KG1 (cell line): ENCODE results near the gene DOCK7.
A peak's percentile ranks its signal among the peaks of the same experiment; 100 is the strongest.
"Not testable (repeated sequence)": the region's sequence is repeated elsewhere in the genome, so short reads cannot be mapped to it uniquely, and the experiment has no call there.

Experiments used
- DNase-seq: peaks from one replicate; lab custom pipeline; 2025; lab: John Stamatoyannopoulos, UW

DOCK7 gene, protein sequence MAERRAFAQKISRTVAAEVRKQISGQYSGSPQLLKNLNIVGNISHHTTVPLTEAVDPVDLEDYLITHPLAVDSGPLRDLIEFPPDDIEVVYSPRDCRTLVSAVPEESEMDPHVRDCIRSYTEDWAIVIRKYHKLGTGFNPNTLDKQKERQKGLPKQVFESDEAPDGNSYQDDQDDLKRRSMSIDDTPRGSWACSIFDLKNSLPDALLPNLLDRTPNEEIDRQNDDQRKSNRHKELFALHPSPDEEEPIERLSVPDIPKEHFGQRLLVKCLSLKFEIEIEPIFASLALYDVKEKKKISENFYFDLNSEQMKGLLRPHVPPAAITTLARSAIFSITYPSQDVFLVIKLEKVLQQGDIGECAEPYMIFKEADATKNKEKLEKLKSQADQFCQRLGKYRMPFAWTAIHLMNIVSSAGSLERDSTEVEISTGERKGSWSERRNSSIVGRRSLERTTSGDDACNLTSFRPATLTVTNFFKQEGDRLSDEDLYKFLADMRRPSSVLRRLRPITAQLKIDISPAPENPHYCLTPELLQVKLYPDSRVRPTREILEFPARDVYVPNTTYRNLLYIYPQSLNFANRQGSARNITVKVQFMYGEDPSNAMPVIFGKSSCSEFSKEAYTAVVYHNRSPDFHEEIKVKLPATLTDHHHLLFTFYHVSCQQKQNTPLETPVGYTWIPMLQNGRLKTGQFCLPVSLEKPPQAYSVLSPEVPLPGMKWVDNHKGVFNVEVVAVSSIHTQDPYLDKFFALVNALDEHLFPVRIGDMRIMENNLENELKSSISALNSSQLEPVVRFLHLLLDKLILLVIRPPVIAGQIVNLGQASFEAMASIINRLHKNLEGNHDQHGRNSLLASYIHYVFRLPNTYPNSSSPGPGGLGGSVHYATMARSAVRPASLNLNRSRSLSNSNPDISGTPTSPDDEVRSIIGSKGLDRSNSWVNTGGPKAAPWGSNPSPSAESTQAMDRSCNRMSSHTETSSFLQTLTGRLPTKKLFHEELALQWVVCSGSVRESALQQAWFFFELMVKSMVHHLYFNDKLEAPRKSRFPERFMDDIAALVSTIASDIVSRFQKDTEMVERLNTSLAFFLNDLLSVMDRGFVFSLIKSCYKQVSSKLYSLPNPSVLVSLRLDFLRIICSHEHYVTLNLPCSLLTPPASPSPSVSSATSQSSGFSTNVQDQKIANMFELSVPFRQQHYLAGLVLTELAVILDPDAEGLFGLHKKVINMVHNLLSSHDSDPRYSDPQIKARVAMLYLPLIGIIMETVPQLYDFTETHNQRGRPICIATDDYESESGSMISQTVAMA (N-terminal part only)

DNA sequence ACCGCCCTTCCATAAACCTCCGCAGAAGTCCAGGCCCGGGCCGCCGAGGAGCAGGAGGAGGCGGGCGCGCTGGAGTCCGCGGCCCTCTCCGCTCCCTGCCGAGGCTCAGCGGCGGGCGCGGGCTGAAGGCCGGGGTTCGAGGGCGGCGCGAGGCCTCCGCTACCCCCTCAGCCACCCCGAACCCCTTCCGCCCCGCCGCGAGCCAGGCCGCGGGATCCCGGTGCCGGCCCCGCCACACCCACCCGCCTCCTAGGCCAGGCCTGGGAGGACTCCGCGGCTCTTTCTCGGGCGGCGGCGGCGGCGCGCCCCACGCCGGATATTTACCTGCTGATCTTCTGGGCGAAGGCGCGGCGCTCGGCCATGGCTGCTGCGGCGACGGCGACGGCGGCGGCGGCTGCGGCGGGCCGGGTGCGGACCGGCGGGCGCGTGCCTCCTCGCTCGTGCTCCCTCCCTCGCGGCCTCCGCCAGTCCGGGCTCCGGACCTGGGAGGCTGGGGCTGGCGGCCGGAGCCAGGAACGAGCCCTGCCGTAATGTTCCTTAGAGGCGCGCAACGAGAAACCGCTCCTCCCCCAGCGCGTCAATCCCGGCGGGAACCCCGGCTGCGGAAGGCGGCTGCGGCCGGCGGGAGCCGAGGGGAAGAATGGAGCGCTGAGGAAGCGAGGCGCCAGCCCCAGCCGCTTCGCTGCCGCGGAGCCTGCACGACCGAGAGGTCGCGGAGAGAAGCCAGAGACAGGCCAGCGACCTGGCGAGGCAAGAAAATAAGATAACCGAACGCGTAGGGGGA lies at the start of gene DOCK7:
DOCK7 (minus strand) TSS at position 484 of the 784 bp plus-strand sequence; CDS start at position 362, 122 bp downstream.
- DNase-seq, result peak; percentile 18

- DNase-seq, result no peak
Observed at GRCh38 chr1:62735491-62736171, 47.4 kb upstream of the DOCK7 start.

- DNase-seq, result no peak
Observed at GRCh38 chr1:62732331-62732730, 44.1 kb upstream of the DOCK7 start.

- no peak for DNase-seq
Observed at GRCh38 chr1:62728963-62729362, 40.8 kb upstream of the DOCK7 start.

DNA sequence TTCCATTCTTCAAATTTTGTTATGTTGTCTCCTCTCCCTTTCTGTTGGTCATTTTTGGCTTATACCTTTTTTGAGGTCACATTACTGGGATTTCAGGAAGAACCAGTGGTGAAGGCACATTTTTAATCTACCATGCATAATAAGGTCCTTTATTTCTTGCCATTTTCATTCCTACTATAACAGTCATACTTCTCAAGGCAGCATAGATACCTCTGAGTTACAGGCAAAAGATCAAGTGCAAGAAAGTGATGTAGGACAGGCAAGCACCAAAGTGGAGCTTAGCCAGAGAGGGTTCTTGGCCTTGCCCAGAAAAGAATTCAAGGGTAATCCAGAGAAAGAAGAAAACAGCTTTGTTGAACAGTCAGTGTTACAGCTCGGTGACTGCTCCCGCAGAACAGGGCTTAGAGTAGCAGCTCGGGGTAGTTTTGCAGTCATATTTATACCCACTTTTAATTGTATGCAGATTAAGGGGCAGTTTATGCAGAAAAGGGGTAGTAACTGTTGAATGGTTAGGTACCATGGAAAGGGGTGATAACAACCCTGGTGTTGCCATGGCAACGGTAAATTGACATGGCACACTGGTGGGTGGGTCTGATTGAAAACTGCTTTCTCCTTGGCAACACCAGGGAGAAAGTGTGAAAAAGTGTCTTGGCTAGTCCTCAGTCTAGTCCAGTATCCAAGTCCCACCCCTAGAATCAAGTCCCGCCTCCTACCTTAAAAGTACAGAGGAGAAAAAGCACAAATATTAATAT lies 39.6 kb upstream of the DOCK7 start:
- DNase-seq, result no peak

- no peak for DNase-seq
Observed at GRCh38 chr1:62726011-62726442, 37.8 kb upstream of the DOCK7 start.

DNA sequence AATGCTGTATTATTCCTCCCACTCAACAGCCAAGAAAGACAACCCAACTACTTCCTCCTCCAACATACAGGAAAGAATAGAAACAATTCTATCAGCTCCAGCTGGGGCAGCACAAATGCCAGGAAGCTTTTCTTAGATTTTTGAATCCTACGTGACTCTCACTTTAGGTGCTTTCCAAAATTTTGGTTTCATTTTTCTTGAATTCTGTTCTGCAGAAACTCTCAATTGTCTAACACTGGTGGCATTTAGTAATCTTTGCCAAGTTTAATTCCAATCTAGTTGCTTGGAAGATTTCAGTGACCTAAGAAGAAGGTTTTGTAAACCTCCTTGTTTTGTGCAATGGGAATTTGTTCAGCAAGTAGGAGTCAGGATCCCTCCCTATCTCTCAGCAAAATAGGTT lies 37.1 kb upstream of the DOCK7 start:
- no peak for DNase-seq

GRCh38 chr1:62724430-62724829 lies 36.2 kb upstream of the DOCK7 start:
- no peak for DNase-seq

GRCh38 chr1:62723883-62724282 lies 35.7 kb upstream of the DOCK7 start:
- DNase-seq, result no peak

GRCh38 chr1:62722796-62723195 lies 34.6 kb upstream of the DOCK7 start:
- no peak for DNase-seq

DNA sequence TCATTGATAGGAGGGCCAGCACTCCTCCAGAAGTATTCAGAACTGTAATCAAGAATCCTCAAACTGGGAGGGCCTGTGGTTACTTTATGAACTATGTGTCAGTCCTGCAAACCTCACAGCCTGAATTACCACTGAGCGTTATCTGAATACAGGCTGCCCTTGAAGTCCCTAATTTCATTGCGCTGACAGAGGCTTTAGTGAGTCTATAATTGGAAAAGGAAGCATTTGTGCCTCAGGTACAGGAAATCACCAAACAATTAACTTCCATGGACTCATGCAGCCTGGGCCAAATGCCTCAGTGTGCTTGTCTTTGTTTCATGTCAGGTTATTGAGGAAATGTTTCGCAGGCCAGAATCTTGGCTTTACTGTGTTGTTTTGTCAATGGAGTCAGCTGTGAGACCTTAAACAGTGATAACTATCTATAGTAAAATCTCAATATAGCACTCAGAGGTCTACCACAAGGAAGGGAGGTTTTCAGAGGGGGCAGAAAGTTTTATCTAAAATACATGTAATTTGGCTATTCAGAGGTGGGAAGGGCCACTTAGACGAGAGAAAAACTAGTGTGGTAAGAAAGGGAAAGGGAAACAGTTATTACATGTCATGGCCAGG lies 32.9 kb upstream of the DOCK7 start:
- DNase-seq, result no peak

GRCh38 chr1:62718400-62718799 lies 30.2 kb upstream of the DOCK7 start:
- not testable (repeated sequence) for DNase-seq

DNA sequence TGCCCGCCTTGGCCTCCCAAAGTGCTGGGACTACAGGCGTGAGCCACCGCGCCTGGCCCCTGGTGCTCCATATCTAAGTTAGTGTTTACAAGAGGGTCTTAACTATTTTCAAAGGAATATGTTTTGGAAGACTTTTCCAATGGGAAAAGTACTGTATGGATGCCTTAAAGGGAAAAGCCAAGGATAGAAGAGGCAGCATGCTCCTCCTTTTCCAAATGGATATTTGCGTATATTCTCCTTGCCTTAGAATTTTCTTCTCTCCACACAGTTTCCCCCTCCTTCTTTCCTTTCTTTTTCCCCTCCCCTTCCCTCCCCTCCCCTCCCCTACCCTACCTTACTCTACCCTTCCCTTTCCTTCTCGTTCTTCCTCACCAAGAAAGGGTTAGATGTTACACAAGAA lies 29.3 kb upstream of the DOCK7 start:
- DNase-seq, result no peak

DNA sequence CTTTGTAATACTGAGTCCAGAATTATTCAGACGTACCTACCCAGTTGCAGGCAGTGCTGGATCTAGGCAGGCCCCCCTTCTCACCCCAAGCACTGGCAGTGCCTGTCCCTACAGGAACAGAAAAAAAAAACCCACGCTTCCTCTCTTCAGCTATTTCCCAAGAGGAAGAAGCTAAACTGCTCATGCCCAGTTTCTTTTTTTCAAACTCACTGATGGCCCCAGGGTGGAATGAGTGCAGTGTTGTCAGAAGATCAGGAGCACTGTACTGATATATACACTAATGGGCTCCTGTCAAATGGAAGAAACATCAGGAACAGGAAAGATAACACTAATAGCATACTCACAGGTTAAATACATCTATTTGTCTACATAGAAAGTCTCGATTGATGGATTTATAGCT lies 28.2 kb upstream of the DOCK7 start:
- DNase-seq, result no peak

DNA sequence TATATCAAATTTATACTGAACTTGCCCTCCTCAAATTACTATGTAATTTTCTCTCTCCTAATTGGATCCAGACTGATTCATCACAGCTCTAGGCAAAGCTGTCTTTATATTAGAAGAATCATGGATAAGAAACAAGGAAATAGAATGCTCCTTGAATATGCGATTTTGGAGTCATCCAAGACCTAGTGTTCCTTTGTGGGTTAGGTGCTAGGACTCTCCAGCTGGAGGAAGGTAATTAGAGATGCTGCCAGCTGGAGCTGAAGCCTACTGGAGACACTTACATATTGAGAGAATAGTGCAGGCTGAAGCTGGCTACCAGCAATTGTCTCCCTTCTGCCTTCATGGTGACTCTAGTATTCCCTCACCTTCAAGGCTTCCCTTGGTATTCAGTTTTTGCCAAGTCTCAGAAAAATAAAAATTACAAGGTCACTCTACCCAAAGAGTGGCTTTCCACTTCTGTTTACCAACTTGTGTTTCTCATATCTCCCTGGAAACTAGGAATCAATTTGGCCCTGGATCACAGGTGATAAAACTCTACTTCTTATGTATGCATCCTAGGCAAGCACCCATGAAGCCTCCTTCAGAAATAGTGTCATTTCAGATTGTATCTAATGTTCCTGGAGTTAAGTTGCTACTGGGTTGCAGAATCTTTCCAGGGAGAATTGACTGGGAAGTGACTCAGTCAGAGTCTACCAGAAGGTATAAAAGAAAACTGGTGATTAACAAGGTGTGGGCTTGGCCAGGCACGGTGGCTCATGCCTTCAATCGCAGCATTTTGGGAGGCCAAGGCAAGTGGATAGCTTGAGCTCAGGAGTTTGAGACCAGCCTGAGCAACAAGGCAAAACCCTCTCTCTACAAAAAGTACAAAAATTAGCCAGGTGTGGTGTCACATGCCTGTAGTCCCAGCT lies 24.4 kb upstream of the DOCK7 start:
- DNase-seq, result no peak

- no peak for DNase-seq
Observed at GRCh38 chr1:62707744-62708120, 19.5 kb upstream of the DOCK7 start.

- no peak for DNase-seq
Observed at GRCh38 chr1:62706985-62707743, 19.0 kb upstream of the DOCK7 start.

DNA sequence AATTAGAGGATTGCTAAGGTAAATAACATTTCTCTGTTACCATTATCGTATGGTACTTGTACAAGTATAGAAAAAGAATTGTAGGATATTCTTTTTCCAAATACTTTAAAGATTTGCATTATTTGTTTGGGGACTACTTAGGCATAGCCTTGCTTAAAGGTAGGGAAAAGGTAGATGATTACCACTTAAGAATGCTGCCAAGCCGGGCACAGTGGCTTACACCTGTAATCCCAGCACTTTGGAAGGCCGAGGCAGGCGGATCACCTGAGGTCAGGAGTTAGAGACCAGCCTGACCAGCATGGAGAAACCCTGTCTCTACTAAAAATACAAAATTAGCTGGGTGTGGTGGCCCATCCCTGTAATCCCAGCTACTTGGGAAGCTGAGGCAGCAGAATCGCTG lies 10.0 kb upstream of the DOCK7 start:
- DNase-seq, result not testable (repeated sequence)
